Left hindlimb (tissue), 1 donor: ENCODE results near the gene OR2T8.
A peak's percentile ranks its signal among the peaks of the same experiment; 100 is the strongest.

Source experiments
- DNase-seq: peaks from one replicate; pipeline ENCODE4 v3.0.0-alpha.2; 2018

OR2T8 gene, protein sequence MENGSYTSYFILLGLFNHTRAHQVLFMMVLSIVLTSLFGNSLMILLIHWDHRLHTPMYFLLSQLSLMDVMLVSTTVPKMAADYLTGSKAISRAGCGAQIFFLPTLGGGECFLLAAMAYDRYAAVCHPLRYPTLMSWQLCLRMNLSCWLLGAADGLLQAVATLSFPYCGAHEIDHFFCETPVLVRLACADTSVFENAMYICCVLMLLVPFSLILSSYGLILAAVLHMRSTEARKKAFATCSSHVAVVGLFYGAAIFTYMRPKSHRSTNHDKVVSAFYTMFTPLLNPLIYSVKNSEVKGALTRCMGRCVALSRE

DNA sequence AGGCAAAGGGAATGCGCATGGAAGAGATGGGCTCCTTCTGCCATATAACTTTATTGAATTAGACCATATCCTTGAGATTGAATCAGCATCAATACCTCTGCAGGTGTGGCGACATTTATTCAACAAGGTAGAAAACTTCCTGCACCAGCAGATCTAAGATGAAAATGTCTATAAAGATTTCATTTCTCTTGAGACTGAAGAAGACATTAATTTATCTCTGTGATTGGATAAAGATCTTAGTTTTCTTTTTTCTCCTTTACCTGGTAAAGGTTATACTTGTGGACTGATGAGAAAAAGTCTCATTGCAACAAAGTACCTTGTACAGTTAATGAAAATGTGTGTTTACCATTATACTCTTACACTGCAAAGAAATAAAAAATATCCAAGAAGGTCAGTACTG, at the start of gene OR2T8:
Gene OR2T8, plus strand, starts transcription at position 301 of the 400 bp plus-strand sequence. CDS start 766 bp downstream, outside the sequence.
- no peak for DNase-seq

DNA sequence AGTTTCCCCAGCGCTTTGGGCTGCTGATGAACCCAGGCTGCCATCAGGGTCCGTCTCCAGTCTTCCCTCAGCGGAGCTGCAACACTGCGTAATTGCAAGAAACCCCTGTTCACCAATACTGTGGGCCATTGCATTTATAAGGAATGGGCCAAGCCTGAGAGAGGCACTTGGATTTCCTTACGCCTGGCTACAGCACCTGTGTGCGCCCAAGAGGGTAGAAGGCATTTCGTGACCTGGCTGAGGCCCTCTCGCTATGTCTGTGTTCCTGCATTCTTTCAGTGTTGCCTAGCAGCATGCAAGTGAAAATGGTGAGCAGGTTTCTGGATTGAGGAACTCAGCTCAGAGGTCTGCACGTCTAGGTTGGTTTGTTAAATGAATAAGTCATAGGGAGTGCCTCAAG, 36.7 kb upstream of the OR2T8 start:
- DNase-seq: no peak

DNA sequence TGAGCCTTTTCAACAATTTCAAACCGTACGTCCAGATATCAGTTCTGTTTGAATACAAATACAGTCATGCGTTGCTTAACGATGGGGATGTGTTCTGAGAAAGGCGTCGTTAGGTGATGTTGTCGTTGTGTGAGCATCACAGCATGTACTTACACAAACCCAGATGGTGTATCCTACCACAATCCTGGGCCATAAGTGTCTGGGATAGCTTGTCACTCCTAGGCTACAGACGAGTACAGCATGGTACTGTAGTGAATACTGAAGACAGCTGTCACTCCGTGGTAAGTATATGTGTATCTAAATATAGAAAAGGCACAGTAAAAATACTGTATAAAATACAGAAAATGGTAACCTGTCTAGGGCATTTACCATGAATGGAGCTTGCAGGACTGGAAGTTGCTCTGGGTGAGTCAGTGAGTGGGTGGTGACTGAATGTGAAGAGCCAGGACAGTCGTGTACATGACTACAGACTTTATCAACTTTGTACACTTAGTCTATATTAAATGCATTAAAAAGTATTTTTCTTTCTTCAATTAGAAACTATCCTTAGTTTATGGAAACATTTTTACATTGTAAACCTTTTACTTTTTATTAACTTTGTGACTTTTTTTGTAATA, 35.1 kb upstream of the OR2T8 start:
- no peak for DNase-seq

DNA sequence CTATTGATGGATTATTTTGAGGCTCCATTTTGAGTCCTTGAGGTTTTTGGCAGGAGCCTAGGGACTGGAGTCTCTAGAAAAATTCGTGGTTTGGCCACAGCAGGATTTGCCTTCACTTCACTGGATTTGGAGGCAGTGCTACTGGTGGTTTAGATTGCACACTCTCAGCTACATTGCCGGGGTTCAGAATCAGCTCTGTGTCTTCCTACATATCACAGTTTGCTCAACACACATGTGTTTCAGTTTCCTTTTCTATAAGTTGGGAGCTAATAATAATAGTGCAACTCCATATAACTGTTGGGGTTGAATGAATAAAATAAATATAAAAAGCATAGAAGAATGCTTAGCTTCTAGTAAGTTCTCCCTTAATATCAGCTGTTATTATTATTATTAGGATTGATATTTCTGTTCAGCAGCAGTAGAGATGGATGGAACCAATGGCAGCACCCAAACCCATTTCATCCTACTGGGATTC, 24.9 kb upstream of the OR2T8 start, which contains the start of gene OR2W3:
Gene OR2W3, plus strand, starts transcription at position 425 of the 475 bp plus-strand sequence. Its CDS starts 0 bp downstream, at position 425.
- no peak for DNase-seq

DNA sequence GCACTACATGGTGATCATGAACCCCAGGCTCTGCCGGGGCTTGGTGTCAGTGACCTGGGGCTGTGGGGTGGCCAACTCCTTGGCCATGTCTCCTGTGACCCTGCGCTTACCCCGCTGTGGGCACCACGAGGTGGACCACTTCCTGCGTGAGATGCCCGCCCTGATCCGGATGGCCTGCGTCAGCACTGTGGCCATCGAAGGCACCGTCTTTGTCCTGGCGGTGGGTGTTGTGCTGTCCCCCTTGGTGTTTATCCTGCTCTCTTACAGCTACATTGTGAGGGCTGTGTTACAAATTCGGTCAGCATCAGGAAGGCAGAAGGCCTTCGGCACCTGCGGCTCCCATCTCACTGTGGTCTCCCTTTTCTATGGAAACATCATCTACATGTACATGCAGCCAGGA, 24.1 kb upstream of the OR2T8 start:
- no peak for DNase-seq

DNA sequence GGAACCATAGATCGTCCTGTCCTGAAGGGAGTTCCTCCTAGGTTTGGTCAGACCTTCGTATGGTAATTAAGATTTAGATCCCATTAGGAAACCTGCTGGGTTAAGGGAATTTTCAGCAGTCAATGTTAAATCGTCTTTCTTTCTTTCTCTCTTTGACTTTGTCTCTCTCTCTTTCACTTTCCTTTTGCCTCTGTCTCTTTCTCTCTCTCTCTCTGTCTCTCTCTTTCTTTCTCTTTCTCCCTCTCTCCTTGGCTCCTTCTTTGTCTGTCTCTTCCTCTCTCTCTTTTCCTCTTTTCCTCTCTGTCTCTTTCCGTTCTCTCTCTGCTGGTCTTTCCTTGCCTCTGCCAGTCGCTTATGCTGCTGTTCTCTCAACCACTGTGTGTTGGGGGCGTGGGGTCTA, 15.9 kb upstream of the OR2T8 start:
- no peak for DNase-seq

DNA sequence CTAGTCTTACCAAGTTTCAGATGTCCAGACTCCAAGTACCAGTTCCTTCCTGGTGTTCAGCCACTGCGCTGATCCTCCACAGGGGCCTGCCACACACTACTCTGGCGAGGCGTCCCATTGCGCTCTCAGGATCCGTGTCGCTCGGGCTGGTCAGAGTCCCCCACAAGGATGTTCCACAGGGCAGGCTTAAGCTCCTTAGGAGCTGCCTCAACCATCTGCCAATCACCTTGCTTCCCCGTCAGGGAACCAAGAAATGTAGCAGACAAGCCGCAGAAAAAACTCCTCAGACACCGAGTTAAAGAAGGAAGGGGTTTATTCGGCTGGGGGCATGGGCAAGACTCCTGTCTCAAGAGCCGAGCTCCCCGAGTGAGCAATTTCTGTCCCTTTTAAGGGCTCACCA, 14.9 kb upstream of the OR2T8 start:
- DNase-seq: no peak

DNA sequence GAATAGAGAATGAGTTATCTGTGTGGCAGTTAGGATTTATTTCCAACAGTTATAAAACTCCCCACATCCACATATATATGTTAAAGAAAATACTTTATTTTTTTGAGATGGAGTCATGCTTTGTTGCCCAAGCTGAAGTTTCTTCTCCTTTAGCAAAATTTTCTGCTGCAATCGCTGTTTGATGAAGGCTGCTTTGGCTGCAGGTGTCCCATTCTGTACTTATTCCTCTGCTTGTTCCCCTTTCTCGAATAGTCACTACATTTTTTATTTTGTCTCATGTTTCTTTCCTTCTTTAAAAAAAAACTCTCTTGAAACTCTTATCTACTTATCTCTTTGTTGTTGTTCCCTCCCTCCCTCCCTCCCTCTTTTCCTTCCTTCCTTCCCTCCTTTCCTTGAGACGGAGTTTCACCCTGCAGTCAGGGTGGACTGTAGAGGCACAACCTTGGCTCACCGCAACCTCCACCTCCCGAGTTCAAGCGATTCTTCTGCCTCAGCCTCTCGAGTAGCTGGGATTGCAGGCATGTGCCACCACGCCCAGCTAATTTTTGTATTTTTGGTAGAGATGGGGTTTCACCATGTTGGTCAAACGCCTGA, 14.0 kb upstream of the OR2T8 start:
- no peak for DNase-seq

DNA sequence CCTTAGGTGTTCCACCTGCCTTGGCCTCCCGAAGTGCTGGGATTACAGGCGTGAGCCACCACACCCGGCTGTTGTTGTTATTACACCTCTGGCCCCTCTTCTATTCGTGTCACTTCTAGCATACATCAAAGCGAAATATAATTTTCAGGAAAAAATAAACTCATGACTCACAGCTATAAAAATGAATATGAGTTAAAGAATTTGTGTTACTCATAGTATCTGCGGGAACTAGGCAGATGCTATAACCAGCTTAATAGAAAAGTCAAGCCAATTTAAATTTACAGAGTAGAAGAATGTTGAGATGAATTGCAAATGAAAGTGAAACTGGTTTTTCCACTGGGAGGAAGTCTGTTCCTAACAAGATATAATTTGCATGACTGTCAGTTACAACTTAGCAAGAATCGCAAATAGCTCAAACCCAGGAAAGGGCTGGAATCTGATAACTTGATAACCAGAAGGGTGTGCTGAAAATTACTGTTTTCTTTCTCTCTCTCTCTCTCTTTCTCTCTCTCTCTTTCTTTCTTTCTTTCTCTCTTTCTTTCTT, 13.5 kb upstream of the OR2T8 start:
- DNase-seq: no peak

DNA sequence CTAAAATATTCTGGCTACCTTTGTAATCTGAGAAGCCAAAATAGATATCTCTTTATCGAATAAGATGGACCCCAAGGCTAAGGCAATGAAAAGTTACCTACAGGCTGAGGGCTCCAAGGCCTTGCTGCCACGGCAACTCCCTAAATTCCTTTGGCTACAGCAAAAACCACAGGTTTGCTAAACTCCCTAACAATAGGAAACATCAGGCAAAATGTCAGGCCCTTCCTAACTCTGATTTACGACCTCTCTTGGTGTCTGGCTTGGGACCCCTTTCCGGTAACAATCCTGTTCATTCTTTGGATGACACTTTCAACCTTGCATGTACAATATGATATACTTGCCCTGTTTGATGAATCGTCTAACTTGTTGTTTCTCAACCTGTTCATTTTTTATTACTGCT, 11.3 kb upstream of the OR2T8 start:
- no peak for DNase-seq

DNA sequence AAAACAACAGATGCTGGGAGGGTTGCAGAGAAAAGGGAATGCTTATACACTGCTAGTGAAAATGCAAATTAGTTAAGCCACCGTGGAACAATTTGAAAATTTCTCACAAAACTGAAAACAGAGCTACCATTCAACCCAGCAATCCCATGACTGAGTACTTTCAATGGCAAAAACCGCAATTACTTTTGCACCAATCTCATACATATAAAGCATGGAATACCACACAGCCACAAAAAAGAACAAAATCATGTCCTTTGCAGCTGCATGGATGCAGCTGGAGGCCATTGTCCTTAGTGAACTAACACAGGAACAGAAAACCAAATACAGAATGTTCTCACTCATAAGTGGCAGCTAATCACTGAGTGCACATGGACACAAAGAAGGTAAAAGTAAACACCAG, 6.3 kb upstream of the OR2T8 start:
- no peak for DNase-seq

DNA sequence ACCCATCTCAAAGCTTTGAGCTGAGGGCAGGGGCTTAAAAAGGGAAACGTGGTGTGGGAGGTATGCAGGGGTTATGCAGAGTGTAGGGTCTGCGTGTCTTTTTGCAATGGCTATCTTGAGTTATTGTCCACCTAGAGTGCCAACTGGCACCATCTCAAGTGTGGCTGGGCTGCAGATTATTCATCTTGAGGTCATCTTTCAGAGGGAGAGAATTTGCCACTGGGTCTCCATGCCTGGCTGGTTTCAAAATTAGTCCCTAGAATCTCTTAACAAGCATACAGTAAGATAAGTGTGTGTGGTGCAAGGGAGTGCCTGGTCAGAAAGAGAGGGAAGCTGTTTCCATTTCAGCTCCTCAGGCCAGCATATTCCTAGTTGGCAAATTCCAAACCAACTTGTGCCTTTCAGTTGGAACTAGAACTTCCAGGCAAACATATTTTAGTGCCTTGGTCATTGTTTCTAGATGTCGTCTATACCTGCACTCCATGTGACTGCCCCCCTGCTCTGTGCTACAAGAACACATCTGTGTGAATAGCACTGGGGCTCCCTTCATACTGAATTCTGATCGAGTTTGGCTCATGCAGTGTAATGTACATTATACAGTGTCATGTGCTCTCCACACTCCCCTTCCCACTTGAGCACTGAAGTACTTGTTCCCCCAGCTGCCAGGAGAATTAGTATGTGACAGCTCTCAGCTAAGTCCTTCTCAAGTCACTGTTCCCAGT, 5.0 kb upstream of the OR2T8 start:
- DNase-seq: no peak

DNA sequence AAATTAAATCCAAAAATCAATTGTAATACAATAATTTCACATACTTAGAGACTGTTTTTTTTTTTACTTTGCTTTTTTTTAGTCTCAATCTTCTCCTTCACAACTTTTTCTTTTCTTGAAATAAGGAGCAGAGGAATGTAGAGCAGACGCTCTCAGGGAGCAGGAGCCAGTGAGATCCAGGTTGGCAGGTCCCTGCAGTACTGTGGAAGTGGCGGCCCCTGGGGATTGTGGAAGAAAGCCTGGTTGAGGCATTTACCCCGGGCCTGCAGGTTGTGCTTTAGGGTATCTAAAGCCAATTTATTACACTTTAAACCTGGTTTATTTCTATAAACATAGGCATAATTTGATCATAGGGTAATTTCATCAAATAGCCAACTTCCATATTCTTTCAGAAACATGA, 3.9 kb downstream of the OR2T8 start:
- no peak for DNase-seq

DNA sequence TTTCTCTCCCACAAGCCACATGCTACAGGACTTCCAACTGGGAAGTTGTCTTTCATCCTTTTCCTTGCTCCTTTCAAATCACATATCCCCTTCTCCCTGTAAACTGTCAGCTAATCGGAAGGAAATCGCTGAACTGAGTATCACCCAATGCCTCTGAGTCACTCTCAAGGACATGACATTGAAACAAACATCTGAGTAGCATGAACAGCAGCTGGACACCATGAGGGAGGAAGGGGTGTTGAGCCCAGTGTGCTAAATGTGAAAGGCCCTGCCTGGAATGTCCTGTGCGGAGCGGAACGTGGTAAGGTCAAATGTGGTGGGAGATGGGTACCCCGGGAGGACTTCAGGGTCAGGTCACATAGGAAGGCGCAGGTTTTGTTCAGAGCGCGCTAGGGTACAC, 4.8 kb downstream of the OR2T8 start, which contains the start of gene OR2AJ1:
Gene OR2AJ1, plus strand, starts transcription at position 22 of the 400 bp plus-strand sequence. CDS start 8,880 bp downstream, outside the sequence.
- no peak for DNase-seq

DNA sequence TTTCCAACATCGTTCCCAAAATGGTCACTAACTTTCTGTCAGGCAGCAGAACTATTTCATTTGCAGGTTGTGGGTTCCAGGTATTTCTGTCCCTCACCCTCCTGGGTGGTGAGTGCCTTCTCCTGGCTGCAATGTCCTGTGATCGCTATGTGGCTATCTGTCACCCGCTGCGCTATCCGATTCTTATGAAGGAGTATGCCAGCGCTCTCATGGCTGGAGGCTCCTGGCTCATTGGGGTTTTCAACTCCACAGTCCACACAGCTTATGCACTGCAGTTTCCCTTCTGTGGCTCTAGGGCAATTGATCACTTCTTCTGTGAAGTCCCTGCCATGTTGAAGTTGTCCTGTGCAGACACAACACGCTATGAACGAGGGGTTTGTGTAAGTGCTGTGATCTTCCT, 13.9 kb downstream of the OR2T8 start:
- DNase-seq: no peak

DNA sequence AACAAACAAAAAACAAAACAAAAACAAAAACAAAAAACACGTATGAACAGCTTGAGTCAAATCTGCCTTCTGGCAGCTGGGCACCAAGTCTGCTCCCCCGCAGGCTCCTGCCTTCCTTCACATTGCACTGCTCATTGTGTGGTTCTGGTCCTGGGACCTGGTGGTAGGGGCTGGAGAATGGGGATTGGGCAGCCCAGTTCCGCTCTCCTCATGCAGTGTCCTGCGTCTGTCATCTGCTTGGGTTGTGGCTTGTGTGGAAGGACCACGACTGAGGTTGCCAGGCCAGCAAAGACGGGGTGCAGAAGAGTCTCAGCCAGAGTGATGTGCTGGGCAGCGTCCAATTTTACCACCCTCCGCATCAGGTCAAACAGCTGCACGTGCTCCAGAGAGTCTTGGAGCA, 15.7 kb downstream of the OR2T8 start:
- DNase-seq: no peak

DNA sequence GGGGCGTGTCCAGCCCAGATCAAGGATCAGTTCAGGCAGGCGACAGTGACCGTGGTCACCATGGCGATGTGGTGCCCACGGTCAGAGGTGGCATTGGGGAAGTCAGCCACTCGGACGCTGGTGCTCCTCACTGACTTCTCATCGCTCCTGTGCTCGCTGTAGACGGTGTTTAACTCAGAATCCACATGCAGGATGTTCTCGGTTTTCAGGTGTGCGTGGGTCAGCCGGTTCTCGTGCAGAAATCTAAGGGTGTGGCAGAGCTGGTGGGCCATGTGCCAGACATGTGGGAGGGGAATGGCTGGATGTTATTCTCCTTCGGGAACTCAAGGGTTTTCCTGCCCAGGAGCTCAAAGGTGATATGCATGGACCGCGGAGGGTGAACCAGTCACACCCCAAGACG, 16.4 kb downstream of the OR2T8 start:
- DNase-seq: no peak

DNA sequence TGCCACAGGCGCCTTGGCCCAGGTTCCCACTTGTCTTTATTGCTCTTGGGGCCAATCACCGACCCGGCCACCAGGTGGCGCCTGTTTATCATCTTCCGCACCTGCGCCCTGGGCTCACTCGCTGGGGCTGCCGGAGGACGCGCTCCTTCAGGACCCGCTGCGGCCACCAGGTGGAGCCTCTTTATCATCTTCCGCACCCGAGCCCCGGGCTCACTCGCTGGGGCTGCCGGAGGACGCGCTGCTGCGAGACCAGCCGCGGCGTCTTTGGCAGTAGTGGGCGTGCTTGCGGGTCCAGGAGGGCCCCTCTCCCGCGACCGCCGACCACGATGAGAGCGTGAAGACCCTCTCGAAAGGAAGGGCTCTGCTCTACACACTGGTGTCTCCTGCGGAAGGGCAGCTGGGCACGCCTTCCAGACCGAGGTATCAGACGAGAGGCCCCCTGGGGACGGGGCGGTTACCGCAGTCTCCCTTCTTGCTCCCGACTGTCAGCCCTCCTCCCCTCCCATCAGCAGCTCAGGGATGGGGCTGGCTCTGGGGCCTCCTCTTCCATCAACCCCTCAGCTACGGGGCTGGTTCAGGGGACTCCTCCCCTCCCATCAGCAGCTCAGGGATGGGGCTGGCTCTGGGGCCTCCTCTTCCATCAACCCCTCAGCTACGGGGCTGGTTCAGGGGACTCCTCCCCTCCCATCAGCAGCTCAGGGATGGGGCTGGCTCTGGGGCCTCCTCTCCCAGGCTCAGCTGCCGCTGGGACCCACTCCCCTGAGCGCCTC, 17.1 kb downstream of the OR2T8 start:
- DNase-seq: peak; percentile 79

DNA sequence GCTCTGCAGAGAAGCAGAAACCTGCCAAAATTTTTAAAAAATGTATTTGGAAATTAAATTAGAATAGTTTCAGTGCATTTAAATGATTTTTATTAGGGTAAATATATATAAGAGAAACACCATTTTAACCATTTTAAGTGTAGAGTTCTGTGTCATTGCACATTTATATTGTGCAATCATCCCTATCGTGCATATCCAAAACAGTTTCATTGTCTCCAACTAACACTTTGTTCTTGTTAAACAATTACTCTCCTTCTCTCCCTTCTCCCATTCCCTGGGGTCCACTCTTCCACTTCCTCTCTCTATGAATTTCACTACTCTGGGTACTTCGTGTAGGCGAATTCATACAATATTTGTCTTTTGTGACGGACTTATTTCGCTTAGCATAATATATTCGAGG, 22.6 kb downstream of the OR2T8 start:
- DNase-seq: no peak

DNA sequence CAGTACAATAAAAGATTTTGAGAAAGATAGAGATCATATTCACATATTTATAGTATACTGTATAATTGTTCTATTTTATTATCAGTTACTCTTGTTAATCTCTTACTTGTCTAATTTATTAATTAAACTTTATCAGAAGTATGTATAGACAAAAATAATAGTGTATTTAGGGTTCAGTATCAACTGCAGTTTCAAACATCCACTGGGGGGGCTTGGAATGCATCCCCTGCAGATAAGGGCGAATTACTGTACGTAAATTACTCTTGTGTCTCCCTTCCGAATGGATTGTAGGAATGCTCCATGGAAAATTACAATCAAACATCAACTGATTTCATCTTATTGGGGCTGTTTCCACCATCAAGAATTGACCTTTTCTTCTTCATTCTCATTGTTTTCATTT, 28.5 kb downstream of the OR2T8 start, which contains the start of gene OR2L8:
Gene OR2L8, plus strand, starts transcription at position 301 of the 400 bp plus-strand sequence. Its CDS starts 0 bp downstream, at position 301.
- DNase-seq: no peak

DNA sequence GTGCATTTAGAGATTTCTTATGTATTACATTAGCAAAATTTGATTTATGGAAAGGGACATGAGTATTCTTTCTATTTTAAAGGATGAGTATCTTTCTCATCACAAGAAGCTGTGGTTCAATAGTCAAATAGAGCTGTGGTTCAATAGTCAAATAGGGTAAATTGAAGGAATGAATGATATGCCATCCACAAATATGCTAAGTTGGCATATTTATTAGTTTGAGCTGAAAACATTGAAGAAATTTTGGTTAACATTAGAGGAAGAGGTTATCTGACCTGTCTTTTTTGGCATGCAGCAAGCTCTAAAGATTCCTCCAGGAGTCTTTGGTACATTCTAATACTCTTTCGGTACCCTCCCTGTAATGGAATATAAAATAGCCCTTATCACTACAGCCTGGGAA, 33.4 kb downstream of the OR2T8 start:
- no peak for DNase-seq

DNA sequence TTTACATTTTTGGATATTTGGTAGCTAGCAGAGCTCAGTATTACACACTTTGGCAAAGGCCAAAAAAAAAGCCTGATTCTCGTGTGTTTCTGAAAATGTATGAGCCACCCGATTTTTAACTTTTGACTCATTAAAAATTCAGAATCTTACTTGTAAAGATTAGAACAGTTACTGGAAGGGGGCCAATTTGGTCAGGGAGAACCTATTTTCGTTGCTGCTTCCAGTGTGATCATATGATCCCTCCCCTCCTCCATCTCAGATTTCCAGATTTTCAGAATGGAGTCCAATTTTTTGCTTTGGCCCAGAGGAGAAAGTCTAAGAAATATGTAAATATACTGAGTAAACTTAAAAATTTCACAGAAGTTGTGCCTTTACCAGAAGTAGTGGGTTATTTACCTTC, 41.7 kb downstream of the OR2T8 start:
- no peak for DNase-seq
